H1 (cell line): ENCODE measurements around the gene PHLDA1. TPM values are rescaled to one million over a fixed set of nuclear protein-coding genes. Genes with fewer than 3 reads are reported as not detected.

Experiments
- ASH2L ChIP-seq: fragments of 200-600, 300-600 bp; sonication (generic); IDR thresholded peaks from one replicate; pipeline ENCODE4 v1.7.1; 2017; ENCODE audit warnings: low read length
- CTCF ChIP-seq, 3 experiments: IDR thresholded peaks; 1 replicate in 2 of 3; 2 replicates in 1 of 3; pipeline versions ENCODE4 v1.5.1 to v1.6.1; 2011; ENCODE audit warnings: low read length in 3 of 3, mild to moderate bottlenecking in 3 of 3, inconsistent platforms in 2 of 3, low read depth in 1 of 3, moderate library complexity in 1 of 3; ENCODE audit not compliant: insufficient read depth in 1 of 3; ENCODE audit errors: control extremely low read depth in 1 of 3
- EGR1 ChIP-seq: IDR thresholded peaks from 2 replicates; pipeline ENCODE4 v1.6.1; 2011; ENCODE audit warnings: low read depth, low read length, borderline replicate concordance
- HDAC2 ChIP-seq, 2 experiments: fragments of 300-600 bp in 1 of 2; sonication (generic) in 1 of 2; IDR thresholded peaks; 2 replicates each; pipeline ENCODE4 v1.6.1; 2011 to 2012; ENCODE audit warnings: low read depth in 2 of 2, low read length in 2 of 2, mild to moderate bottlenecking in 2 of 2, moderate library complexity in 2 of 2, borderline replicate concordance in 1 of 2, inconsistent platforms in 1 of 2
- MAX ChIP-seq: IDR thresholded peaks from 2 replicates; pipeline ENCODE4 v1.6.1; 2012; ENCODE audit warnings: inconsistent platforms
- POLR2A ChIP-seq, 2 experiments: IDR thresholded peaks; 1 replicate in 1 of 2; 2 replicates in 1 of 2; pipeline ENCODE4 v1.6.1; 2011; ENCODE audit warnings: low read depth in 2 of 2, low read length in 2 of 2, mild to moderate bottlenecking in 2 of 2; ENCODE audit errors: control extremely low read depth in 1 of 2
- RAD21 ChIP-seq, 2 experiments: IDR thresholded peaks in 1 of 2; conservative IDR thresholded peaks in 1 of 2; 2 replicates each; pipeline ENCODE4 v1.6.1; 2011; ENCODE audit warnings: low read depth in 2 of 2, low read length in 2 of 2, improper control_type of control experiment in 1 of 2, inconsistent platforms in 1 of 2, mild to moderate bottlenecking in 1 of 2, moderate library complexity in 1 of 2
- RBBP5 ChIP-seq: IDR thresholded peaks from 2 replicates; pipeline ENCODE4 v1.7.1; 2012; ENCODE audit warnings: low read depth, mild to moderate bottlenecking, inconsistent platforms, low read length, moderate library complexity, borderline replicate concordance
- SUZ12 ChIP-seq: fragments of 200-600 bp; sonication (generic); IDR thresholded peaks from 2 replicates; pipeline ENCODE4 v1.6.1; 2012; ENCODE audit warnings: mild to moderate bottlenecking, inconsistent platforms, low read length, moderate library complexity, mixed read lengths
- TAF1 ChIP-seq: IDR thresholded peaks from 2 replicates; pipeline ENCODE4 v1.6.1; 2011; ENCODE audit warnings: mild to moderate bottlenecking, low read depth, low read length
- TBP ChIP-seq: IDR thresholded peaks from 2 replicates; pipeline ENCODE4 v1.6.1; 2011; ENCODE audit warnings: low read depth, low read length, improper control_type of control experiment
- polyA plus RNA-seq, 7 experiments: library from polyadenylated mRNA; depleted of rRNA in 3 of 7; stranded (reverse) in 5 of 7; unstranded in 2 of 7; fragments of >200 nt in 5 of 7; fragments of 200-250 nt in 2 of 7; gene quantifications; 1 replicate in 5 of 7; 2 replicates in 1 of 7; 4 replicates in 1 of 7; pipeline versions ENCODE4 v1.2.1 to v1.2.3, GENCODE V29; 2011 to 2013; ENCODE audit warnings: missing spikeins in 2 of 7, mixed read lengths in 2 of 7
- total RNA-seq: library from RNA; stranded (reverse); fragmentation: NEBNext Ultra II Directional; extraction: Animal tissue kit (Norgen Biotek cat#: 25700); gene quantifications from 2 replicates; pipeline ENCODE4 v1.2.1, GENCODE V29; 2021

PHLDA1 gene
- total and polyA plus RNA-seq, 2 of the 8 experiments (the other 6 are each of a cell fraction or from before 2014, with no cell fraction given): 18.9 to 19.4 TPM

- peak; percentile 79 for TF ChIP-seq TAF1
- peak; percentile 84 for TF ChIP-seq RBBP5
- TF ChIP-seq ASH2L: peak; percentile 53
- TF ChIP-seq TBP: peak; percentile 75
- TF ChIP-seq POLR2A (IDR thresholded peaks at IDR 0.05; ENCODE audit: control extremely low read depth in 1 of 2, low read depth in 2 of 2, low read length in 2 of 2): peak; percentile 2 to 42; a peak in 1 of 3 replicates
- peak; percentile 64 to 68 for TF ChIP-seq RAD21 (IDR thresholded peaks at IDR 0.05 in 1 of 2, conservative IDR thresholded peaks at IDR 0.05 in 1 of 2; ENCODE audit: low read depth in 2 of 2, low read length in 2 of 2)
- TF ChIP-seq EGR1: 0 out of 2 replicates have a peak, but pooled peaks have one; percentile 2
- peak; percentile 46; the same call in 1 of the 2 replicates for TF ChIP-seq MAX
- TF ChIP-seq HDAC2 (IDR thresholded peaks at IDR 0.05; ENCODE audit: borderline replicate concordance in 1 of 2, low read depth in 2 of 2, low read length in 2 of 2): peak; percentile 16 to 75; a peak in 2 of 4 replicates
- TF ChIP-seq CTCF (IDR thresholded peaks at IDR 0.05; ENCODE audit: control extremely low read depth in 1 of 3, insufficient read depth in 1 of 3, low read depth in 1 of 3, low read length in 3 of 3): peak; percentile 39 to 74 (median 42)
- TF ChIP-seq SUZ12: peak; percentile 14; the same call in 1 of the 2 replicates
These were observed at the start of gene PHLDA1 (continued) for GRCh38 chr12:76031414-76032042.
